Measurements from ENCODE around the gene SNX21.
"Not testable (repeated sequence)": the region's sequence is repeated elsewhere in the genome, so short reads cannot be mapped to it uniquely, and the experiment has no call there.

The SNX21 gene

DNA sequence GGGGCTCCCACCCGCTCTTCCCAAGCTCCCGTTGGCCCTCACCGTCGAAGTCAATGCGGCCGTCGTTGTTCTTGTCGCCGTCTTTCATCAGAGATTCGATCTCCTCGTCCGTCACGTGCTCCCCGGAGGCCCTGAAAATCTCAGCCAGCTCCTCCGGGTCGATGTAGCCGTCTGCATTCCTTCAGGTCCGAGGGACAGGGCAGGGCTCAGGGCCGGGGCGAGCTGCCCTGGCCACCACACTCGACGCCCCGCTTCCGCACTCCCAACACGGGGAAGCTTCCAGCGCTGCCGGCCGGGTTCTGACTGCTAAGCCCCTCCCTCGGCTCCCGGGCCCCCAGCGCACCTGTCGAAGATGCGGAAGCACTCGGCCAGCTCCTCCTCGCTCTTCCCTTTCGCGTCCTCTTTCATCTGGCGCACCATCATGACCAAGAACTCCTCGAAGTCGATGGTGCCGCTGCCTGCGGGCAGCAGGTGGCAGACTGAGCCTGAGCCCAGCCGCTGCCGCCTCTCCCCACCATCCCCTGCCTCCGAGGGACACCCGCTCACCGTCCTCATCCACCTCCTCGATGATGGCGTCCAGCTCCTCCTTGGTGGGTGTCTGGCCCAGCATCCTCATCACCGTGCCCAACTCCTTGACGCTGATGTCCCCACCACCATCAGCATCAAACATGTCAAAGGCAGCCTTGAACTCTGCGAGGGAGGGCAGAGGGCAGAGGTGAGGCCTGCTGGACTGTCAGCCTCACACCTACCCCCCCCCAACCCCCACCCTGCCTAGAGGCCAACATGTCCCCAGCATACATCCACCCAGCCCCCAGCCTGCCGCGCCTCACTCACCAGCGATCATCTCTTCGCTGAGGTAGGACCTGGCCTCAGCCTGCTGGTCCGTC lies 9.4 kb upstream of the SNX21 start:
- DNase-seq: no peak

DNA sequence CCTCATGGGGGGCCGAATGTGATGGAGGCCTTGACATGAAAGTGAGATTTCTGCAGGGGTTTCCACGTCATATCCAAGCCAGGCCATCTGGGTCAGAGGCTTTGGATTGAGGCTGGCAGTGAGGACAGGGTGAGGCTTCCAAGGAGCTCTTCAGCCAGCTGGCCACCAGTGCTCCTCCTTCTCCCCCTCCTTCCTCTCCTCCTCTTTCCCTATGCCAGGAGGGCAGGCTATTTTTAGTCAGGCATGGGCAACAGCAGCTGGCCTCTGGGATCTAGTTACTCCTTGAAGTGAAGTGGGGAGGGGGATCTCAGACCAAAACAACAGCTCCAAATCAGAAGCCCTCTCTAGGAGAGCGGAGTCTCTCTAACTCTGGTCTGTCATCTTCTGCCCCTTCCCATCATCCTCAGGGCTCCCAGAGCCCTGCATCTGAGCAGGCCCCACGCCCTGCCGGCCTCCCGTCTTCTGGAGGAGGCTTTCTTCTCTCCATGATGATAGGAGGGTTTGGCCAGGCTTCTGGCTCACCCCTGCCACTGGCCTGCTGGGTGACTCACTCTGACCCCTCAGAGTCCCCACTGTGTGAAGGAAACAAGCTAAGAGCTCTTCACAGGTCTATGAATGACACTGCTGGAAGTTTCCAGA lies 7.1 kb upstream of the SNX21 start:
- no peak for DNase-seq

DNA sequence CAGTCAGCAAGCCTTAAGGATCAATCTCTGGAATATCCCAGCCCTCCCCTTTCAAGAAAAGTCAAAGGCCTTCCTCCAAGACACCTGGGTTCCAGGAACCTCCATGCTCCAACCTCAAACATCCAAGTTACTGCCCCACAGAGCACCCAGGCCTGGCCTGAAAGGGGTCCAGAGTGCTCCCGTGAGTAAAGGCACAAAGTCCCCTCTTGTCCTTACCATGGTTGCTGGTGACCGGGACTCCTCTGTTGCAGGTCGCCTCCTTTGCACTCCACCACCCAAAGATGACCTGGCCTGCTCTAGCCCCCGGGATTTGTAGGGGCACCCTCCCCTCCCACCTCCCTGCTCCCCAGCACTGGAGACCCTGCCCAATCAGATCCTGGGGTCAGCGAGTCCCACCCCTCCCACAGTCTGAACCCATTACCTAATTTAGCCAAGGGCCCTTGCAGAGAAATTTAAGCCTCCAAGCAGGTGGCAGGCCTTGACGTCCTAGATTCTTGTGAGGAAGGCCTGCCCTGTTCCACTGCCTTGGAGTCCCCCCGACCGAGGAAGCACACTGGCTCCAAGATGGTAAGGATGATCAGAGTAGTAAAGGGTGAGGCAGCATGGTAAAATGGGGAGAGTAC lies 6.5 kb upstream of the SNX21 start, which contains the start of gene TNNC2:
TSS of gene TNNC2 (minus strand) at position 283 of the 623 bp plus-strand sequence. CDS start at position 219, 64 bp downstream.
- DNase-seq: no peak

DNA sequence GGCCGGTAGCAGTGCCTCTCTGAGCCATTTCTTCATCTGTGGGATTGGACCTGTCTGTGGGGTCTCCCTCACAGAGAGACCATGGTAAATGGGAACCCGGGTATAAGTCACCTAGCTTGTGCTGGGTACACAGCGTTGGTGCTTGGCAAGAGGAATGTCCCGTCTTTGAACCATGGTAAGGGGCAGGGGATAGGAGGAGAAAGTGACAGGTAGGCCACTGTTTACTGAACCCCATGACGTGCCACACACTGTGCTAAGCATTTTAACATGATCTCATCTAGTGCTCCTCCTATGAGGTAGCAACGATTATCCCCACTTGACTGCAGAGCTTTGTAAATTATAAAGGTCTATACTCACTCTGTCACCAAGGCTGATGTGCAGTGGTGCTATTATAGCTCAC lies 5.9 kb upstream of the SNX21 start:
- DNase-seq: no peak

DNA sequence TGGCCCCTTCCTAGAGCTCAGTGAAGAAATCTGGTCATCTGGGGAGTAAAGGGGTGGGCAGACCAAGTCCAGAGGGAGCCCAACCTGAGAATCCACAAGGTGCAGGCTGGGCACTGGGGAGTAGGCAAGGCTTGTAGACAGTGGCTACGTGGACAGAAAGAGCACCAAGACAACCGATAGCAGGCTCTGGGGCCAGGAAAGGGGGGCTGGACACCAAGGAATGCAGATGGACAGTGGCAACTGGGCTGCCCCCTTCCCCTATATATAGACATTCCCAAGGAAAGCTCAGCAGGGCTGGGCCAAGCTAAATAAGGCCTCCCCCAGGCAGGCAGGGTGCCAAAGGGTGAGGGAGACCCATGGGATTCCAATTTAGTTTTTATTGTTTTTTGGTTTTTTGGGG lies 5.0 kb upstream of the SNX21 start:
- DNase-seq: no peak

DNA sequence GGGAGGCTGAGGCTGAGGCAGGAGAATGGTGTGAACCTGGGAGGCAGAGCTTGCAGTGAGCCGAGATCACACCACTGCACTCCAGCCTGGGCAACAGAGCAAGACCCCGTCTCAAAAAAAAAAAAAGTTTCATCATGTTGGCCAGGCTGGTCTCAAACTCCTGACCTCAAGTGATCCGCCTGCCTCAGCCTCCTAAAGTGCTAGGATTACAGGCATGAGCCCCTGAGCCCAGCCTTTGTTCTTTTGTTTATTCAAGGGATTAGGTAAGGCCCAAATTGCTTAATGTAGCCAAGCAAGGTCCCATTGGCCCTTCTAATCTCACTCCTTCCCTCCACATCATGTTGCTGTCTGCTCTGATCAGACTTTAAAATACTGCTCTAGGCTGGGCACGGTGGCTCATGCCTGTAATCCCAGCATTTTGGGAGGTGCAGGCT lies 3.9 kb upstream of the SNX21 start:
- not testable (repeated sequence) for DNase-seq

DNA sequence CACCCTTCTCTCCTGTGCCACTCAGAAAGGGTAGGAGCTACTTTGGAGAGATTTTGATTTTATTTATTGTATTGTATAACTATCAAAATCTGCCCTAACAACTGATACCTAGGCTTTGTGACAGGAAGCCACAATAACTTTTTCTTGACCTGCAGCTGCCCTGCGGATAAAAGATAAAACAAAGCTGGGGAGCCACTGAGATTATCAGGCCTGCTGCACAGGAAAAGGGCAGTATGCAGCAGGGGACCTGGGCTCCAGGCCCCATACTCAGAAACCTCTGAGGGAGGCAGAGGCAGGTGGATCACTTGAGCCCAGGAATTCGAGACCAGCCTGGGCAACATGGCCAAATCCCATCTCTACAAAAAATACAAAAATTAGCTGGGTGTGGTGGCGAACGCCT lies 980 bp upstream of the SNX21 start:
- no peak for DNase-seq

DNA sequence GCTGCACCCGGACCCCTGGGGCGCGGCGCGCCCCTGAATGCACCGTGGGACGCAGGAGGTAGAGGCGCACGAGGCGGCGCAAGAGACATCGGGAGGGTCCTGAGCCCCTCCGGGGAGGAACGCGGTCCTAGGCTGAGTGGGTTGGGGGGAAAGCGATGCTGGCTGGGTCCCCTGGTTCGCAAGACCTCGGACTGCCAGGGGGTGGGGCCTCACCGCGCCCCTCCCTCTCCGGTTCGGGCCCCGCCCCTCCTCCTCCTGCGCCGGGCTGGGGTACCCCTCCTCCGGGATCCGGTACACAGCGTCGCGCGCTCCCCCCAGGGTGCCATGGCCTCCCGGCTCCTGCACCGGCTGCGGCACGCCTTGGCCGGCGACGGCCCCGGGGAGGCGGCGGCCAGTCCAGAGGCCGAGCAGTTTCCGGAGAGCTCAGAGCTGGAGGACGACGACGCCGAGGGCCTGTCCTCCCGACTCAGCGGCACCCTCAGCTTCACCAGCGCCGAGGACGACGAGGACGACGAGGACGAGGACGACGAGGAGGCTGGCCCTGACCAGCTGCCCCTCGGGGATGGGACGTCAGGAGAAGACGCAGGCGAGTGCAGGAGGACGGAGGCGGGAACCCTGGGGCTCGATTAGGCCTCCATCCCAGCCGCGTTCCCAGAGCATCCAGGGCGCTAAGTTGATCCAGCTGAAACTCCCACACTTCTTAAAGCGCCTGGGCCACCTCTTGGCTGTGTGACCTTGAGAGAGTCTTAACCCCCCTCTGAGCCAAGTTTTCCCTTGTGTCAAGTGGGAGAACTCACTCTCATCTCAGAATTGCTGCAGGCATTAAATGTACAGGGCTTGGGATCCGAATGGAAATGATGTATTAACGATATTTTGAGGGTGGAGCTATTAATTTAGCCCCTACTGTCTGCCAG lies 541 bp downstream of the SNX21 start:
- DNase-seq: no peak

DNA sequence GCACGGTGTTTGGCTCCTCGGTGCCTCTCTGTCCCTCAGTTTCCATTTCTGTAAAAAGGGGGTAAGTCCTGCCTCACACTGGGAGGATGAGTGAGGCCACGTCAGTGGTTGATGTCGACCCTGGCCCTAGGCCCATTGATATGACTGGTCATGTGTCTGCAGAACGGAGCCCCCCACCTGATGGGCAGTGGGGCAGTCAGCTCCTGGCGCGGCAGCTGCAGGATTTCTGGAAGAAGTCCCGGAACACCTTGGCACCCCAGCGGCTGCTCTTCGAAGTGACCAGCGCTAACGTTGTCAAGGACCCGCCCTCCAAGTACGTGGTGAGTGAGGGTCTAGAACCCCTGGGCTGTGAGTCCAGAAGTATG lies 1.2 kb downstream of the SNX21 start:
- no peak for DNase-seq

DNA sequence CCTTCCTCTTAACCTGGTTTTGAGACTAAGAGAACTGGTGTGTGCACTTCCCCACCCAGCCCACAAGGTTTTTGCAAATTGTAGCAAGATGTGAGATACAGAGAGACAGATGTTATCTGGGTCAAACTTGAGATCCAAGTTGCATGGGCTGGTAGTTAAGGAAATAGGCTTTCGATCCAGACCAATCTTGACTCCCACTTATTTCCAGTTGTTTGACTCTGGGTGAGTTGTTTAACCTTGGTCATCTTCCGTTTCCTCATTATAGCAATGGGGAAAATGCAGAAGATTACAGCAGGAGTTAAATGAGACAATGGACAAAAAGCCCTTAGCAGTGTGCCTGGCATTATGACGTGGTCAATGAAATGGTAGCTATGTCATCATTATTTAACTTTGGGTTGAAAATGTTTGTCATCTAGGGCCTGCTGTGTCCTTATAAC lies 1.7 kb downstream of the SNX21 start:
- no peak for DNase-seq

DNA sequence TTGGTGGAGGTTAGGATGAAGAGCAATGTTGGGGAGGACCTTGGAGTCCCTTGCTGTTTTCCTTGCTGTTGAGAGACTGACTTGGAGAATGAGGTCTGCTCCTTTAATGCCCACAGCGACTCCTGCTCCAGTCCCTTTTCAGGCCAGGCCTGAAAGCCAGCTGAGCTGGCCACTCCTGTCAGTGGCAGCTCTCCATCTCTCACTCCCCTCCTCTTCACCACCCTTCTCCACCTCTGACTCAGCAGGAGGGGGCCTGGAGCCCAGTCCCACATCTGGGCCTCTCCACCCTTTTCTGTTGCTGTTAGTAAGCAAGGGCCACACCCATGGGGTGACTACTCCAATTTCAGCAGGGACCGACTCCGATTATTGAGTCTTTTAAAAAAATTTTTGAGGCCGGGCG lies 2.2 kb downstream of the SNX21 start:
- no peak for DNase-seq

DNA sequence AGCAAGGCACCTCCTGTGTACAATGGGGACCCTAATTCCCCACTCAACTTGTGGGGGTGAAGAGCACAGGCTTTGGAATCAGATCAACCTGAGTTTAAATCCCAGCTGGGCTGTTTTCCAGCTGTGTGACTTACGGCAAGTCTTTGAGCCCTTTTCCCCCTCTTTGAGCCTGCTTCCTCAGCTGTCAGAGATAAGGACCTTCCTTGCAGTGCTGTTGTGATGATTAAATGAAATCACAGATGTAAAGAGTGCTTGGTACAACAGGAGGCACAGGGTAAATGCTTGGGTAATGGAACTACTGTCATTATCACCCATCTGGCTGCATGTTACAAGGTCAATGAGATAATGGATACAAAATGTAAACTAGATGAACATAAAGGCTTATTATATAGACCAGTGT lies 3.2 kb downstream of the SNX21 start:
- DNase-seq: no peak

DNA sequence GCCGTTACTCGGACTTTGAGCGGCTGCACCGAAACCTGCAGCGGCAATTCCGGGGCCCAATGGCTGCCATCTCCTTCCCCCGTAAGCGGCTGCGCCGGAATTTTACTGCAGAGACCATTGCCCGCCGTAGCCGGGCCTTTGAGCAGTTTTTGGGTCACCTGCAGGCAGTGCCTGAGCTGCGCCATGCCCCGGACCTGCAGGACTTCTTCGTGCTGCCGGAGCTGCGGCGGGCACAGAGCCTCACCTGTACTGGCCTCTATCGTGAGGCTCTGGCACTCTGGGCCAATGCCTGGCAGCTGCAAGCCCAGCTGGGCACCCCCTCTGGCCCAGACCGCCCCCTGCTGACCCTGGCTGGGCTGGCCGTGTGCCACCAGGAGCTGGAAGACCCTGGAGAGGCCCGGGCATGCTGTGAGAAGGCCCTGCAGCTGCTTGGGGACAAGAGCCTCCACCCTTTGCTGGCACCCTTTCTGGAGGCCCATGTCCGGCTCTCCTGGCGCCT lies 7.2 kb downstream of the SNX21 start:
- no peak for DNase-seq

DNA sequence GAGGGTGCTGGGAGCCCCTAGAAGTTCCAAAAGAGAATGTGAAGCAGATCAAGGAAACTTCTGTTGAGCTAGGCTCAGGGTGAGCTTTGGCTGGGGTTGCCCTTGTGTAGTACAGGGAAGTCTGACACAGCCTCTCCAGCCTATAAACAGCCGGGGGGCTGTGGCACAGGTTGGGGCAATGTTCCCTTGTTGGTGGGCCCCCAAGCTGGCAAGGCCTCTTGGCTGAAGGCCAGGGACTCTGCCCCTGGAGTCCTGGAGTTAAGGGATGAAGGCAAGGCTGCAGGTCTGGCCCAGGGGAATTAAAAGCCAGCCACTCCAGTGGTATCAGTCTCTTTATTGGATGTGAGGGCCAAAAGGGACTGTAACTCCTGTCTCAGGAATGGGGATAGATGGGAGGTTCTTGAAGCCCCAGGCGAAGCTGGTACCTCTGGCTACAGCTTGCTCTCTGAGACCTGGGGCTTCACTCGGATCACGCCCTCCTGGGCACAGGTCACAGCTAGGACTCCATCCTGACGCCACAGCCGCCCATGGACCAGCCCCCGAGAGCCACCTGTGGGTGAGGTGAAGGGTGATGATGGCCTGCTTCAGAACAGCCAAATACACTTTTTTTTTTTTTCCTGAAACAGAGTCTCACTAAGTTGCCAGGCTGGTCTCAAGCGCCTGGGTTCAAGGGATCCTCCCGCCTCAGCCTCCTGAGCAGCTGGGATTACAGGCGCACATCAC lies 8.0 kb downstream of the SNX21 start:
- no peak for DNase-seq

DNA sequence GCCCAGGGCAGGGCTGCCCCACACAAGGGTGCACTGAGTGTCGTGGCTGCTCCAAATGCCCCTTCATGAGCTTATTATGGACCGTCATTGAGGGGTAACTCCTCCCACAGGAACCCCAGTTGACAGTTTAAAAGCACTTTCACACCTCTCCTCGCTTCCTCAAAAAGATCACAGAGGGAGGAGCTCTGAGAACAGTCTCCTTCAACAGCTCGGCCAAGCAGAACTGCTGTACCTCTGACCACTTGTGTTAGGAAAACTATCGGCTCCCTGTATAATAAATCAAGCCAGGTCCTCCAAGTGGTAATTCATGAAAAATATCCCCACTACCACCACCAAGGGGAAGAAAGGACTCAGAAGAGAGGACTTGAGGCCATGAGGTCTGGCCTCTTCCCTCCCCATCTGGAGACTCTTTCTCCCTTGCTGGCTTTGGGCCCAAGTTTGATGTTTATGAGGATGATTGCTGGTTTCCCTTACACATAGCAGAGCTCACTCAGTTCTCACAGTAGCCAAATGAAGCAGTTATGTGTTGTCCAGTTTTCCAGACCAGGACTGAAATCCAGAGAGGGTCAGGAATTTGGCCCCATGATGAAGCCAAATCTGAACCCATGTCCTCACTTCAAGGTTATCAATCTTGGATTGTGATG lies 8.7 kb downstream of the SNX21 start:
- no peak for DNase-seq

DNA sequence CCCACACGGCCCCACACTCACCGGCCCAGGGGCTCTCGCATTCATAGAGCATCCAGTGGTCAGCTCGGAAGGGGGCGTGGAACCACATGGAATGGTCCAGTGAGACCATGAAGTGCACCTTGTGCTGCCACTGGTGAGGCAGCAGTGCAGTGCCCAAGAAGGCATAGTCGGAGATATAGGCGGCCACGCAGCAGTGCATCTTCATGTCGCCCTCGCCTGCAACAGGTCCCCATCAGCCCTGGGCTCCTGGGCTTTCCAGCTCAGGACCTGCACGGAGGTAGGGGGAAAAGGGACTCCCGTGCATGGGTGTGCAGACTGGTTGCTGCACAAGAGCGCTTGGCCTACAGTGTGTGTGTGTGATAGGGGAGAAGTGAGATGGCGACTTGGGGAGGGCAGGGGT lies 9.9 kb downstream of the SNX21 start:
- no peak for DNase-seq

DNA sequence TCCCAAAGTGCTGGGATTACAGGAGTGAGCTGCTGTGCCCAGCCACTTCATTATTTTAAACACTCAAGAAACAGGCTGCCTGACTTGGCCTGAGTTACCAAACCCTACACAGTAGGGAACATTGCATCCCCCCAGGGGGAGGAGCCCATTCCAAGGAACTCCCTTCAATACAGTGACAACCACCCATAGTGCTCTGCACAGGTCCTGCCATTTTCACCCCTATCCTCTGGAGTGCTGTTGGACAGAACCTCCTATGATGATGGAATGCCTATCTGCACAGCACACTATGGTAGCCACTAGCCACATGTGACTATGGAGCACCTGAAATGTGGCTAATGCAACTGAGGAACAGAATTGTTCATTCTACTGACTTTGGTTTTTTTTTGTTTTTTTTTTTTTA lies 11.9 kb downstream of the SNX21 start:
- no peak for DNase-seq

DNA sequence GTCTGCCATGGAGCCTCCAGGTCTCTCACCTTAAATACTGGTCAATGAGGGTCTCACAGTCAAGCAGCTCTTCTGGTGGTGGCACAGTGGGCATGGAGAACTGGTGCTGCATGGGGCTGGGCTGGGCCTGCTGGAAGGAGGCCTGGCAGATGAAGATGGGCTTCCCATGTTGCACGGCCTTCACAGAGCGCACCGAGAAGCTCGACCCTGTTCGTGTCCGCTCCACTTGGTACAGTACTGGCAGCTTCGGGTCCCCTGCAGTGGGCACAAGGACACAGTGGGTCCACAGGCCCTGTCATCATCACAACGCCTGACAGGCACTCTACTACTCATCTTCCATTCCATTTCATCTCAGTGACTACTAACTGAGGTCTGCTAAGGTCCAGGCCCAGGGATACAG lies 14.8 kb downstream of the SNX21 start:
- no peak for DNase-seq

DNA sequence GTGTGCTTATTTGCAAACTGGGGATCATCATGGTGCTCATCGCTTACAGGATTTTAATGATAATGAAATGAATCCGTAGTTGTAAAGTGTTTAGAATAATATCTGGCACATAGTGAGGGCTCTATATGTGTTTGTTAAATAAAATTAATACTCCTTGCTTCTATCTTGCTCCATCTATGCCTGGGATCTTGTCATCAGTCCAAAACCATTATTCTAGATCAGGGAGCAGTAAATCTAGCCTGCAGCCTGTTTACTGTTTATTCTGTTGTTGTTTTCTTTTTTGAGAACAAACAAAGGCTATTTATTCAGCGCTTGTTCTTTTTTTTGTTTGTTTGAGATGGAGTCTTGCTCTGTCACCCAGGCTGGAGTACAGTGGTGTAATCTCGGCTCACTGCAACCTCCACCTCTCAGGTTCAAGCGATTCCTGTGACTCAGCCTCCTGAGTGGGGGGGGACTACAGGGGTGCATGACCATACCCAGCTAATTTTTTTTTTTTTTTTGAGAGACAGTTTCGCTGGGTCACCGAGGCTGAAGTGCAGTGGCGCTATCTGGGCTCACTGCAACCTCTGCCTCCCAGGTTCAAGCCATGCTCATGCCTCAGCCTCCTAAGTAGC lies 15.5 kb downstream of the SNX21 start:
- DNase-seq: no peak

DNA sequence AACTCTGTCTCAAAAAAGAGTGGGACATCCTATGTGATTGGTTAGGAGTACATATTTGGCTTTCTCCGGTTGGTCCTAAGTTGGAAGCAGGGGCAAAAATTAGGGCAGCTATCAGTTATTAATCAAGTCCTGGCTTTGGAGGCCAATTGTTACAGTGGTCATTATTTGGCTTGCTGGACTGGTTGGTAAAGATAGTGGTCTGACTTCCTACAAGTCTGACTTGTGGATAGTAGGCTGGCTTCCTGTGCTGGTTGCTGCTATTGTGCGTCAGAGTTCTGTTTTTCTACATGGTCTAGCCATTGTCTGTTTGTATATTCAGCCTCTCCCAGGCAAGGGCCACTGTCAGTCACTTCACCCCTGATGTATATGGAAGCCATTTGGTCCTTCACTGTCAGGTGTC lies 16.6 kb downstream of the SNX21 start:
- no peak for DNase-seq

DNA sequence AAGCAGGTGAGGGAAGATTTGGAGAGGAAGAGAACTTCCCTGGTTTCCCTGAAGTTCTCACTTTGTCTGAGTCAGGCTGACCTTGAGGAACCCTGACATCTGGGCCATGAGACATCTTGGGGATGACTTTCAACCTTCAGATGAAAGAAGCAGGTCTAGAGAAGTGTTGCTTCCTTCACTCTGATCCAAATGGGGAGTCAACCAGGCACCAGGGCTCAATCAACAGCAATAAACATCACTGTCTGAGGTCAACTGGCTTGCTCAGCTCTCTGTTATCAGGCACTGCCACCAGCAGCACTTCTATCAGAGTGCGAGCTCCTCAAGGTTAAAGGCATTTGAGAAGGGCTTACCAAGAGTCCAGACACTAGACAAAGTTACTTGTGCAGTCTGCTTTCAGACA lies 17.3 kb downstream of the SNX21 start:
- no peak for DNase-seq
